ENCODE data around the gene NCK2. TPM values are rescaled to one million over a fixed set of nuclear protein-coding genes. Genes with fewer than 3 reads are reported as not detected.

The NCK2 gene
- total and polyA plus RNA-seq, 2 of the 4 experiments (the other 2 are of a cell fraction) = 15.8 to 22.2 TPM

DNA sequence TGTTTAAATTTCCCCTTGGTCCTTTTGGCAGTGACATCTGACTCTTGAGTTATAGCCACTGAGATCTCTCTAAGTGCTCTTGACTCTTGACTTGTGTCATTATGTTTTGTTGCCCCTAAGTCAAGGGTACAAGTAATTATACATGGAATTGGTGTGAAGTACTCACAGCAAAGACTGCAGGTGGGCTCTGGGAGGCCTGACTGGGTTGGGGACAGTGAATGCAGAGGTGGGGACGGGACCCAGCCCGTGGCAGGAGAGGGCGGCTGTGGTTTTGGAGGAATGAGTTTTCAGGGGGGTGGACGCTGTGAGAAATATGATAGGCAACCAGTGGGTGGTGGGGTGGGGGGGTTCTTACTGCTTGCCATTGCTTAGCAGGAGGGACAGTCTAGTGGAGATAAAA is 97.8 kb downstream of the NCK2 start:
- POLR2A ChIA-PET (ENCODE audit: unreplicated experiment) = no interaction called here
- Histone ChIP-seq H4K91ac (ENCODE audit: insufficient read depth, low read depth, low read length) (no peak overlapping the region), H3K27me3 (ENCODE audit: control insufficient read depth, insufficient read depth, low read length) (no peaks in the 10 kb centered on the region), H2AFZ (replicated peaks; ENCODE audit: low read length, poor library complexity) (no peak overlapping the region), H2AK9ac (replicated peaks; ENCODE audit: low read depth, low read length, poor library complexity) (no peak overlapping the region), H3K23ac (ENCODE audit: low read depth, low read length) (no peak overlapping the region), H3K36me3 (ENCODE audit: control insufficient read depth, insufficient read depth, low read length) (no peaks in the 10 kb centered on the region), H3K14ac (replicated peaks; ENCODE audit: low read depth, low read length) (no peak overlapping the region), H3K4ac (ENCODE audit: low read depth, low read length) (no peak overlapping the region), H3K9me1 (ENCODE audit: insufficient read depth, low read length) (peaks cover 3% of the 10 kb centered on the region; the same call in 1 of the 2 replicates), H2BK5ac (ENCODE audit: low read depth, low read length, poor library complexity, severe bottlenecking) (no peak overlapping the region), H3K18ac (ENCODE audit: low read depth, low read length) (no peak overlapping the region), H2AK5ac (ENCODE audit: low read depth, low read length) (no peak overlapping the region), H3K9ac (ENCODE audit: low read depth, low read length) (no peak overlapping the region), H3K9me3 (ENCODE audit: control insufficient read depth, insufficient read depth, low read length) (no peaks in the 10 kb centered on the region), H3K79me1 (ENCODE audit: low read depth in 1 of 2, low read length in 2 of 2) (peaks cover 37 to 56% of the 10 kb centered on the region in 2 experiments), H3K4me2 (ENCODE audit: low read depth, low read length) (no peak overlapping the region), H3K4me3 (ENCODE audit: insufficient read depth, low read depth, low read length) (no peak overlapping the region), H4K8ac (ENCODE audit: low read depth in 2 of 2, low read length in 2 of 2) (no peak overlapping the region), H3K56ac (ENCODE audit: extremely low read depth, insufficient read depth, low read length) (no peak overlapping the region), H3K27ac (ENCODE audit: insufficient read depth, low read length) (no peak overlapping the region), H4K5ac (ENCODE audit: low read depth, low read length) (no peak overlapping the region), H2BK120ac (ENCODE audit: low read depth, low read length) (no peak overlapping the region), H4K20me1 (ENCODE audit: insufficient read depth, low read length) (peaks cover 13% of the 10 kb centered on the region), H3K4me1 (ENCODE audit: control insufficient read depth, insufficient read depth, low read length) (peaks cover 3% of the 10 kb centered on the region), H2BK15ac (ENCODE audit: low read depth, low read length) (no peak overlapping the region), H2BK20ac (ENCODE audit: low read depth, low read length) (no peak overlapping the region)
- DNase-seq (no peak), ATAC-seq (ENCODE audit: low read depth) (no peak)
- in situ Hi-C loops (cut with MboI; ENCODE audit: low sequenced_read_pairs) = no loop called here
- CTCF ChIA-PET = no interaction called here
- WGBS, 2 experiments (ENCODE audit: extremely low coverage in 2 of 2, insufficient read length in 1 of 2) = no CpG with 5 or more reads among the region's 4 CpGs
- no TSS peak for BruUV-seq (replicated peaks)
- intact Hi-C loops (cut with micrococcal nuclease) = no loop called here
- dilution Hi-C loops (cut with HindIII; ENCODE audit: low sequenced_read_pairs, unreplicated experiment) = no loop called here
- TF ChIP-seq NFE2L2 (IDR thresholded peaks at IDR 0.05; ENCODE audit: low read depth, low read length) (no peak), MAZ (IDR thresholded peaks at IDR 0.05; ENCODE audit: borderline replicate concordance, low read depth, low read length) (no peak), RFX5 (IDR thresholded peaks at IDR 0.05; ENCODE audit: low read depth, low read length) (no peak), RCOR1 (IDR thresholded peaks at IDR 0.05; ENCODE audit: insufficient replicate concordance, low read length) (no peak)

Measured in IMR-90 (cell line).